ENCODE results near the gene LMNTD2.

DNA sequence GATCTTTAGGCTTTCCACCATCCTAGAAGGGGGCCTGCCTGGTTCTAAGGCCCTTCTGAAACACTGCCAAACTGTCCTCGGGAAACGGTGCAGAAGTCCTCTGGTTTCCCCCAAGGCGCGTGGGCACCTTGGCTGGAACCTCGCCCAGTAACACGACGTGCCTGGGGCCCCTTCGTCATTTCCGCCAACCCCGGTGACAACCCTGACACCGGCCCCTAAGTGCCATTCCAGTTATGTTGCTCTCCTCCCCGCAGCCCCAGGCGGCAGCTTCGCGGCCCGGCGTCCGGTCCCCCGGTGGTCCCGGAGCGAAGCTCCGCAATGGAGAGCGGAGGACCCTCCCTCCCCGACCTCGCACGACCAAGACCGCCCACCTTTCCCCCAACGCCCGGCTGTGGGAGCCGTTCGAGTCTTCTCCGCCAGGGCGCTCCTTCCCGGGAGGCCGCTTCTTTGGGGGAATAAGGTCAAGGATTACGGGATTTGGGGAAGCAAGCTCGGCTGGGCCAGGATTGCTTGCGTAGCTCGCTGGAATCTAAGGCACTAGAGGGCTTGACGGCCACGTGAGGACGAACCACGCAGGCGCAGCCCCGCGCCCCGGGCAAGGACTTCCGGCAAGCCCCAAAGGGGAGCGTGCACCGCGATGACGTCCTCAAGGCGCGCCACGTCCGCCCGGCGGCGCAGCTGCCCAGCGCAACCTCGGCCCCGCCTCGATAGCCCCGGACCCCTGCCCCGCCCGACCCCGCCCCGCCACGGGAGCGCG is 54.1 kb downstream of the LMNTD2 start:
- TF ChIP-seq EZH2 (IDR thresholded peaks at IDR 0.05; ENCODE audit: insufficient read depth, poor library complexity, severe bottlenecking) (no peak), EZH2phosphoT487 (IDR thresholded peaks at IDR 0.05; ENCODE audit: insufficient read depth, low read depth) (no peak)

Data from GM23248 (cell line).